IPS-18c (cell line): ENCODE results near the gene SPINDOC.
"Not testable (repeated sequence)": the region's sequence is repeated elsewhere in the genome, so short reads cannot be mapped to it uniquely, and the experiment has no call there.

Experiments
- H3K4me3 ChIP-seq: 2 replicates; pipeline ENCODE4 v1.7.0; 2013; ENCODE audit warnings: low read depth, mild to moderate bottlenecking, low read length, moderate library complexity; ENCODE audit not compliant: insufficient read depth
- H3K9me3 ChIP-seq: one replicate; pipeline ENCODE4 v1.6.1; 2013; ENCODE audit warnings: mild to moderate bottlenecking, low read length, moderate library complexity; ENCODE audit not compliant: control insufficient read depth, insufficient read depth

The SPINDOC gene, protein sequence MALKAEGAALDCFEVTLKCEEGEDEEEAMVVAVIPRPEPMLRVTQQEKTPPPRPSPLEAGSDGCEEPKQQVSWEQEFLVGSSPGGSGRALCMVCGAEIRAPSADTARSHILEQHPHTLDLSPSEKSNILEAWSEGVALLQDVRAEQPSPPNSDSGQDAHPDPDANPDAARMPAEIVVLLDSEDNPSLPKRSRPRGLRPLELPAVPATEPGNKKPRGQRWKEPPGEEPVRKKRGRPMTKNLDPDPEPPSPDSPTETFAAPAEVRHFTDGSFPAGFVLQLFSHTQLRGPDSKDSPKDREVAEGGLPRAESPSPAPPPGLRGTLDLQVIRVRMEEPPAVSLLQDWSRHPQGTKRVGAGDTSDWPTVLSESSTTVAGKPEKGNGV

GRCh38 chr11:63813035-63813562 lies at the start of gene SPINDOC:
TSS of gene SPINDOC (plus strand) at chr11:63813456. CDS start at chr11:63813687, 231 bp downstream.
- peak within 1 kb of the TSS; percentile 94 for H3K4me3 ChIP-seq
- no peaks in the 10 kb centered on the region for H3K9me3 ChIP-seq

DNA sequence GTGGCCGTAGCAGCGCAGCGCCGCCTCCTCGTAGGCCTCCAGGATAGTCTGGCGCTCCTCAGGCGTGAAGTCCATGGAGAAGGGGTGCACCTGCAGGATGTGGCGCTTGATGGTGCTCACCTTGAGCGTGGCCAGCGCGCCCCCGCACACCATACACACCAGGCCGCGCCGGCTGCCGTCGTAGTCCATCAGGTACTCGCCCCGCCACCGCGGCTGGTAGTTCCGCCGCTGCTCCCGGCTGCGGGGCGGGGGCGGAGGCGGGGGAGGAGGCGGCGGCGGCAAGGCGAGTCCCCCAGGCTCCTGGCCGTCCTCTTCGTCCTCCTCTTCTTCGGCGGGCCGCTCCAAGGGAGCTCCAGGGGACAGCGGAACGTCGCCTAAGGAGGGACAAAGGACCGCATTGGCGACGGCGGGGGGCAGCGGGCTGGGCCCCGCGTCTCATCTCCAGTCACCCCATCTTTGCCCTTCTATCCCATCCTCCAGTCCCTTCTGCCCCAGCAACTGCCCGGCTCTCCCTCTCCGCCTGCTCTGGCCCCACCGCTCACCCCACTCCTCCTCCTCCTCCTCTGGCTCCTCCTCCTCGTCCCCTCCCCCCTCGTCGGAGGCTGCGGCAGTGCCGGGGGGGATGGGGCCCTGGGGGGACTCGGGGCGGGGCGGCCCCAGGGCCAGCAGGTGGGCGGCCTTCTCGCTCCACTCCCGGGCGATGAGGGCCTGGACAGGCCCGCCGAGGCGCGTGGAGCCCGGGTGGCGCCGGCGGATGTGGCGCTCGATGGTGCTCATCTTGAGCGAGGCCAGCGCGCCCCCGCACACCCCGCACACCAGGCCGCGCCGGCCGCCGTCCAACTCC lies 49.5 kb upstream of the SPINDOC start:
- H3K9me3 ChIP-seq, result no peaks in the 10 kb centered on the region
- H3K4me3 ChIP-seq, result peak overlapping the region; percentile 95

DNA sequence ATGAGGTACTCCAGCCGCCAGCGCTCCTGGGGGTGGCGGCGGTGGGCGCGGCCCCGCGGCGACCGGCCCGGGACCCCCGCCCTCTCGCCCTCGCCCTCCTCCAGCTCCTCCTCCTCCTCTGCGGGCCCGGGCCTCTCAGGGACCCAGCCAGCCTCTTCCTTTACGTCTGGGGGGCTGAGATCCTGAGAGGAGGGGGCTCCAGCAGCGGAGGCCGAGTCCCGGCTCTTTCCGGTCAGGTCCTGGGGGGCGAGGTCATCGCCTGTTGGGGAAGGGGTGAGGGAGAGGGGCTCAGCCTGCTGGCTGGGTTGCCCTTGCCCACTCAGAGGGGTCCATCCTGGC lies 48.9 kb upstream of the SPINDOC start:
- H3K9me3 ChIP-seq, result no peaks in the 10 kb centered on the region
- peak overlapping the region; percentile 95 for H3K4me3 ChIP-seq

- Histone ChIP-seq H3K4me3 (peak overlapping the region; percentile 95; the same call in 1 of the 2 replicates), H3K9me3 (no peaks in the 10 kb centered on the region)
These were observed 48.3 kb upstream of the SPINDOC start for GRCh38 chr11:63764679-63765647.

DNA sequence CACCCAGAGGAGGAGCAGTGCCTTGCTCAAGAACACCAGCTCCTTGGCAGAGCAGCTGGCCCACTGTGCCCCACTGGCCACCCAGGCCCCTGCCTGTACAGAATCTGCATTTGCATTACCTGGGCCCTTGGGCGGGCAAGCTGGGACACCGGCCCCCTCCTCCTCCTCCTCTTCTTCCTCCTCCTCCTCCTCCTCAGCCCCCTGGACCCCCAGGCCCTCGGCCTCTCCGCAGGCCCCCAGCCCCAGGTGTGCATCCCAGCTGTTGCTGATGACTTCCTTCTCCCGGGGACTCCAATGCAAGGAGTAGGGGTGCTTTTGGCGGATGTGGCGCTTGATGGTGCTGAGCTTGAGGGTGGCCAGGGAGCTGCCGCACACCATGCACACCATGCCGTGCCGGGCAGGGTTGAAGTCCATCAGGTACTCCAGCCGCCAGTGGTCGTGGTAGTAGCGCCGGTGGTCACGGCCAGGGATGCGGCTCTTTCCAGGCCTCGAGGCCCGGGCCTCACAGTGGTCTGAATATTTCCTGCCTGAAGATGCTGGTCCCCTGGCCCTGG lies 47.5 kb upstream of the SPINDOC start:
- H3K4me3 ChIP-seq, result peak overlapping the region; percentile 24; the same call in 1 of the 2 replicates
- no peaks in the 10 kb centered on the region for H3K9me3 ChIP-seq

DNA sequence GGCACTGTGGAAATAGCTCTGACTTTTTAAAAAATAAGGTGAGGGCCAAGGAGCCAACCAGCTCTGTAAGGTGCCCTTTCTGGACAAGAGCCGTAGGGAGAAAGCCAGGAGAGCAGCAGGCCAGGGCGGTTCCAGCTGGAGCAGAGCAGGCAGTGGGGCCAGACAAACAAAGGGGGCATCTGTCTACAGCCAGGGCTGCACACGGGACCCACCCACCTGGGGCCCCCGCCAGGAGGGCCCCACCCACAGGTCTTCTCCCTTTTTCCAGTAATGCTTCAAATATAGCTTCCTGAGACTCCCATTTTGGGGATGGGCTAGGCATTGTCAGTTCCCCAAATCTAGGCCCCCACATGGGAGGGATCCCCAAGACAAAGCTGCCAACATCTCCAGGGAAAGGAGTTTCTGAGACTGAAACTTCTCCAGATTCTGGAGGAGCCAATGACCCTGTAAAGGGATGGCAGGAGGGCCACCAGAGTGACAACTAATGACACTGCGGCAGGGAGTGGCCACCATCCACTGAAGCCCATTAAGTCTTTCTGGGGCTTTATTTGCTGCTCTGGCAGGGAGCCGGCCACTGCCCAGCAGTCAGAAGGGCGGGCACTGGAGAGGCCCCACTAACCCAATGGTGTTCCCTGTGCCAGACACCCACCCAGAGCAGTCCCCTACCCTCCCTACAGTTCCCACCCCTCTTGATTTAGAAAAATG lies 46.6 kb upstream of the SPINDOC start:
- Histone ChIP-seq H3K9me3 (no peaks in the 10 kb centered on the region), H3K4me3 (peak overlapping the region; percentile 97)

DNA sequence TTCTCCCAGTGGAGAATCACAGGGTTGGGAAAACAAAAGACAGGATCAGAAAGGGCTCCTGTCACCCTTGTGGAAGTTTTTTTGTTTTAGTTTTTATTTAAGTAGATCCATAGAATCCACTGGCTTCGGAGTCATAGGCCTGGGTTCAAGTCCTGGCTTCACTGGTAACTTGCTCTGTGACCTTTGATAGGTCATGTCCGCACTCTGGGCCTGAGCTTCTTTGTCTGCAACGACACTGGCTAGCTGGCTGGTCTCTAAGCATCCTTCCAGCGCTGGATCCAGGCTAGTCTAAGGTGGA lies 46.0 kb upstream of the SPINDOC start:
- H3K4me3 ChIP-seq, result peak overlapping the region; percentile 97
- no peaks in the 10 kb centered on the region for H3K9me3 ChIP-seq

DNA sequence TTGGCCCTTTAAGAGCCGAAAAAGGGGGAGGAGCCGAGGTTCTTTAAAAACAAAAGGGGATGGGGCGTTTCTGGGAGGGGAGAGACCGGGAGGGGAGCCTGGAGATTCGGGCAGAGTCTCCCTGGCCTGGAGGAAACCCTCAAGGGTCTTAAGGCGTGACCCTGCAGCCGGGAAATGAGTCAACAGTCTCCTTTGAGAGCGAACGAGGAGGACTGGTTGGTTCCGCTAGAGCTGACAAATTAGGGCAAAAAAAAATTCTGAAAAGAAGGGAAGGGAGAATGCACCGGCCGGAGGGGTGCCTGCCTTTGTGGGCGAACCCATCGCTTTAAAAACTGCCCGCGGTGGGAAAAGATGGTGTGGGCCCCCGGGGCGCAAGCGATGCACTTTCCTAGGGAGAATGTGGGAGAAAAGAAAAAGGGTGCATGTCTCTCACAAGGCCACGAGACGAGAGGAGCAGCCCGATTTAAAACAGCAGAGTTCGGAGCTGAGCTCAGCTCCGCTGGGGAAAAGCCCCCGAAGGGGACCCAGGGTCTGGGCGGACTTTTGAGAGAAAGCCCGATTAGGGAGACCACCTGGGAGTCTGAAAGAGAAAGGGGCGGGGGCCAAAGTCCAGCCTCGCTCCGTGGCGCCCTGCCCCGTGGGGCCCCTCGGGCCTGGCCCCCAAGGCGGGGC lies 45.6 kb upstream of the SPINDOC start:
- Histone ChIP-seq H3K4me3 (peak overlapping the region; percentile 97), H3K9me3 (no peaks in the 10 kb centered on the region)

- Histone ChIP-seq H3K4me3 (peak within 1 kb of the TSS; percentile 97), H3K9me3 (no peaks in the 10 kb centered on the region)
These were observed 44.8 kb upstream of the SPINDOC start, which contains the start of gene ZFTA for GRCh38 chr11:63768237-63769041. TSS of gene ZFTA (minus strand) at chr11:63768775. CDS start at chr11:63768622, 153 bp downstream.

DNA sequence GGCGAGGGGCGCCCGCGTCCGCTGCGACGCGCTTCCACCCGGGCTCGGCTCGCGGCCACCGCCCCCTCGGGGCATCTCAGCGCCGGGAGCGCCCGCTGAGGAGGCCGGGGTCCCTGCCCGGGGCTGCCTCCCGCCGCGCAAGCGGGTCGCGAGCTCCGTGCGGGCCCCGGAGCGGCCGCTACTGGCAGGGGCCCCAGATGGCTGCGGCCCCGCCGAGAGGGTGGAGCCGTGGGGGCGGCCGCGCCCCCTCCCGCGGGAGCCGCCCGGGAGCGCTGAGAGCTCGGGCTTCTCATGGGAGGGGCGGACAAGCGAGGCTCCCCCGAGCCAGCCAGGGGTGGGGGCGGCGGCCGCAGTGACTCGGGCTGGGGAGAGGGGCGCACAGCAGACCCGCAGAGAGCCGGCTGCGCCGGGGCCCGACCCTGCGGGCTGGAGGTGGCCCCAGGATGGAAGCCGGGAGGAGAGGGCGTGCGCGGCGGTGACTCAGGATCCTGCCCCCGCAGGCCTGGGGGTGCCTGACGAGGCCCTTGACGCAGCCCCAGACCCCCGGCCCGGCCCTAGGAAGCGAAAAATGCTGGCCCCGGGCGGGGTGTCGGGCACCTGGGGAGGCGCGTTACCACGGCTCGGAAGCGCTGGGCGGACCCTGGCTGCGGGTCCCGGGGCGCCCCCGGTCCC lies 44.1 kb upstream of the SPINDOC start:
- H3K9me3 ChIP-seq, result no peaks in the 10 kb centered on the region

DNA sequence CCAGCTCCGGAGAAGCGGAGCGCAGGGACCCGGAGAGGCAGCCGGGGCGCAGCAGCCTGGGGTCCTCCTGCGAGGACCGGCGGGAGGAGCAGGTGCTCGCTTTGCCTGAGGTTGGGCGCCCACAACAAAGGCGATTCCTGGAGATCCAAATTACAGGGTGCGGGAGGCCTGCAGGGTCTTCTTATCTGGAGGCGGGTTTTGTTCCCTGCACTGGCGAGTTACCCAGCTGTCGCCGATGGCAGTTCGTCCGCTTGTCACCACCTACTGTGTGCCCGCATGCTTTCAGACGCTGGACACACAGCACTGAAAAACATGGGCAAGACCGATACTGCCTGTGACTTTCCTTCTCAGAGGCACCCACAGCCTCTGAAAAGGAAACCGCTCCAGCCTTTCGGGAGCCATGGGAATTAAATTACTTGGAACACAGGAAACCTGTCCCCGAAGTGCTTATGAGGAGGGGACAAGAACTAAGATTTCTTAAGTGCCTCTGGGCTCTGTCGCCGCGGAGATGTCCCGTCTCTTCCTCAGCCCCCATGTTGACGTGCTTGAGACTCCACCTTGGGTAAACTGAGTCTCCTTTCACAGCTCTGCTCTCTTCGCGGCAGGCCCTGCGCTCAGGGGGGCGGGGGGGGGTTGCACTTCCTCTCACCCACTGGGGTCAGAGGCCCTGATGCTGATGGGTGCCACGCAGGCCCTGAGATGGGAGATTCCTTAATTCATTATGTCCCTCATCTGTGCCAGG lies 43.4 kb upstream of the SPINDOC start:
- Histone ChIP-seq H3K4me3 (peak overlapping the region; percentile 66), H3K9me3 (no peaks in the 10 kb centered on the region)

More for the DNA sequence above, 44.1 kb upstream of the SPINDOC start:
- H3K4me3 ChIP-seq, result peak overlapping the region; percentile 66

DNA sequence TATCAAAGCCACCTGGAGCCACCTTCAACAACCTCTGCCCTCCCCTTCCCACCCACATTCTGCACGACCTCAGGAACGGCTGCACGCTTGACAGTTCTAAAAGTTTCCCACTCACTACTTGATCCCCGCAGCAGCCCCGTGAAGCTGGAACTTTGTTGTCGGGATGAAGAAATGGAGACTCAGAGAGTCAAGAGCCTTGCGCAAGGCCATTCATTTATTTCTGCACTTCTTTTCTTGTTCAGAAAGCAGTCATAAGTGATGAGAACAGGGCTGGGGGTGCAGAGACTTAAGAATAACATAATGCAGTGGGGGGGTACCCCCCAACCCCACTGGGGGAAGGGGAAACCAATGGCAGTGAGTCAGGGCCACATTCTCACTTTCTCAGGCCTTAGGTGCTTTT lies 42.5 kb upstream of the SPINDOC start:
- Histone ChIP-seq H3K9me3 (no peaks in the 10 kb centered on the region), H3K4me3 (no peak overlapping the region)

GRCh38 chr11:63771741-63772318 lies 41.4 kb upstream of the SPINDOC start:
- H3K4me3 ChIP-seq, result not testable (repeated sequence)

DNA sequence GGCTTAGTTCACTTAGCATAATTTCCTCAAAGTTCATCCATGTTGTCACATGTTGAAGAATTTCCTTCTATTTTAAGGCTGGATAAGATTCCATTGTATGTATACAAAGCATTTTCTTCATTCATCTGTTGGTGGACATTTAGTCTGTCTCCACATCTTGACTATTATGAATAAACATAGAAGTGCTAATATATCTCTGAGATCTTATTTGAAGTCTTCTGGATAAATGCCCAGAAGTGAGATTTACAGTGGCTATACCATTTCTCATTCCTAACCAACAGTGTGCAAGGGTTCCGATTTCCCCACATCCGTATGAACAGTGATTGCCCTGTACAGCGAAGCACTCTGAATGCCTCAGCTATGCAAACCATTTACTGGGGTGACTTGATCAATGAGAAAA lies 38.1 kb upstream of the SPINDOC start:
- H3K4me3 ChIP-seq, result no peak overlapping the region
- no peaks in the 10 kb centered on the region for H3K9me3 ChIP-seq

More at GRCh38 chr11:63771741-63772318, 41.4 kb upstream of the SPINDOC start:
- not testable (repeated sequence) for H3K9me3 ChIP-seq
